SJCRH30 (cell line): ENCODE results near the gene EFHC2. TPM values are rescaled to one million over a fixed set of nuclear protein-coding genes. Genes with fewer than 3 reads are reported as not detected.
"Not testable (repeated sequence)": the region's sequence is repeated elsewhere in the genome, so short reads cannot be mapped to it uniquely, and the experiment has no call there.

Source experiments
- DNase-seq, 2 experiments: peaks; one replicate each; pipeline ENCODE4 v3.0.0-alpha.2; 2015 to 2020
- H3K27ac ChIP-seq: fragments of 250-450 bp; sonication (Bioruptor Pico); 2 replicates; pipeline ENCODE4 v1.5.1; 2020; ENCODE audit warnings: mild to moderate bottlenecking, moderate library complexity
- H3K27me3 ChIP-seq: fragments of 250-450 bp; sonication (Bioruptor Pico); 2 replicates; pipeline ENCODE4 v1.5.1; 2020; ENCODE audit warnings: mild to moderate bottlenecking, moderate library complexity
- H3K36me3 ChIP-seq: fragments of 250-450 bp; sonication (Bioruptor Pico); 2 replicates; pipeline ENCODE4 v1.5.1; 2020; ENCODE audit warnings: mild to moderate bottlenecking, moderate library complexity
- H3K4me1 ChIP-seq: fragments of 250-450 bp; sonication (Bioruptor Pico); 2 replicates; pipeline ENCODE4 v1.5.1; 2020; ENCODE audit warnings: mild to moderate bottlenecking, moderate library complexity
- H3K4me3 ChIP-seq: fragments of 250-450 bp; sonication (Bioruptor Pico); 2 replicates; pipeline ENCODE4 v1.5.1; 2020; ENCODE audit warnings: mild to moderate bottlenecking, moderate library complexity
- H3K9me3 ChIP-seq: fragments of 250-450 bp; sonication (Bioruptor Pico); replicated peaks from 2 replicates; pipeline ENCODE4 v1.5.1; 2020; ENCODE audit warnings: mild to moderate bottlenecking, moderate library complexity
- total RNA-seq: library from RNA; depleted of rRNA; stranded (reverse); fragments of >200 nt; shearing (Covaris generic); gene quantifications from 2 replicates; pipeline ENCODE4 v1.2.3, GENCODE V29; 2014

EFHC2 gene
- total RNA-seq, 1 experiment from 2014 or later = 0.04 TPM

GRCh38 chrX:44265559-44265958, 77.9 kb downstream of the EFHC2 start:
- H3K4me3 ChIP-seq = no peak overlapping the region
- no peaks in the 10 kb centered on the region for H3K27me3 ChIP-seq
- DNase-seq = no peak
- no peaks in the 10 kb centered on the region for H3K9me3 ChIP-seq
- H3K4me1 ChIP-seq = no peaks in the 10 kb centered on the region
- no peak overlapping the region for H3K27ac ChIP-seq
- no peaks in the 10 kb centered on the region for H3K36me3 ChIP-seq

- DNase-seq = no peak
- no peak overlapping the region for H3K4me3 ChIP-seq
- H3K9me3 ChIP-seq = no peaks in the 10 kb centered on the region
- H3K4me1 ChIP-seq = no peaks in the 10 kb centered on the region
- no peak overlapping the region for H3K27ac ChIP-seq
- no peaks in the 10 kb centered on the region for H3K36me3 ChIP-seq
- no peaks in the 10 kb centered on the region for H3K27me3 ChIP-seq
Measured at GRCh38 chrX:44264936-44265335, 78.5 kb downstream of the EFHC2 start.

GRCh38 chrX:44261286-44261685, 82.2 kb downstream of the EFHC2 start:
- no peaks in the 10 kb centered on the region for H3K9me3 ChIP-seq
- no peaks in the 10 kb centered on the region for H3K36me3 ChIP-seq
- H3K4me3 ChIP-seq = no peak overlapping the region
- no peak overlapping the region for H3K27ac ChIP-seq
- H3K27me3 ChIP-seq = no peaks in the 10 kb centered on the region
- H3K4me1 ChIP-seq = no peaks in the 10 kb centered on the region
- no peak for DNase-seq

GRCh38 chrX:44260609-44261008, 82.9 kb downstream of the EFHC2 start:
- no peak overlapping the region for H3K4me3 ChIP-seq
- no peaks in the 10 kb centered on the region for H3K27me3 ChIP-seq
- DNase-seq = no peak
- no peak overlapping the region for H3K27ac ChIP-seq
- H3K36me3 ChIP-seq = no peaks in the 10 kb centered on the region
- no peaks in the 10 kb centered on the region for H3K4me1 ChIP-seq
- no peaks in the 10 kb centered on the region for H3K9me3 ChIP-seq

- not testable (repeated sequence) for H3K9me3 ChIP-seq, H3K27me3 ChIP-seq, H3K4me1 ChIP-seq, H3K4me3 ChIP-seq, H3K36me3 ChIP-seq, H3K27ac ChIP-seq, DNase-seq
Measured at GRCh38 chrX:44255742-44256141, 87.7 kb downstream of the EFHC2 start.

GRCh38 chrX:44253575-44253942, 89.9 kb downstream of the EFHC2 start:
- DNase-seq = no peak
- no peaks in the 10 kb centered on the region for H3K36me3 ChIP-seq
- no peak overlapping the region for H3K27ac ChIP-seq
- peak overlapping the region; percentile 48 for H3K4me3 ChIP-seq
- H3K27me3 ChIP-seq = no peaks in the 10 kb centered on the region
- H3K4me1 ChIP-seq = no peaks in the 10 kb centered on the region
- no peaks in the 10 kb centered on the region for H3K9me3 ChIP-seq

- not testable (repeated sequence) for H3K27me3 ChIP-seq, H3K9me3 ChIP-seq, H3K36me3 ChIP-seq, H3K4me1 ChIP-seq
- Histone ChIP-seq H3K27ac (peak overlapping the region; percentile 17; the same call in 1 of the 2 replicates), H3K4me3 (peak overlapping the region; percentile 48)
- peak; percentile 36 to 59 for DNase-seq
Measured at GRCh38 chrX:44252688-44253574, 90.5 kb downstream of the EFHC2 start.

- Histone ChIP-seq H3K36me3 (no peaks in the 10 kb centered on the region), H3K9me3 (no peaks in the 10 kb centered on the region), H3K27me3 (no peaks in the 10 kb centered on the region), H3K4me3 (no peak overlapping the region), H3K27ac (no peak overlapping the region), H3K4me1 (no peaks in the 10 kb centered on the region)
- DNase-seq = no peak
Measured at GRCh38 chrX:44247468-44247867, 96.0 kb downstream of the EFHC2 start.

GRCh38 chrX:44246826-44247225, 96.6 kb downstream of the EFHC2 start:
- Histone ChIP-seq H3K9me3 (no peaks in the 10 kb centered on the region), H3K27ac (no peak overlapping the region), H3K4me1 (no peaks in the 10 kb centered on the region), H3K4me3 (no peak overlapping the region), H3K36me3 (no peaks in the 10 kb centered on the region), H3K27me3 (no peaks in the 10 kb centered on the region)
- DNase-seq = no peak

- Histone ChIP-seq H3K27ac (no peak overlapping the region), H3K27me3 (no peaks in the 10 kb centered on the region), H3K9me3 (no peaks in the 10 kb centered on the region), H3K4me3 (no peak overlapping the region), H3K4me1 (no peaks in the 10 kb centered on the region), H3K36me3 (no peaks in the 10 kb centered on the region)
- DNase-seq = no peak
Measured at GRCh38 chrX:44245733-44246132, 97.7 kb downstream of the EFHC2 start.

- no peaks in the 10 kb centered on the region for H3K27me3 ChIP-seq
- no peaks in the 10 kb centered on the region for H3K36me3 ChIP-seq
- no peaks in the 10 kb centered on the region for H3K4me1 ChIP-seq
- no peak overlapping the region for H3K4me3 ChIP-seq
- DNase-seq = peak in 1 of 2 experiments; percentile 3
- H3K9me3 ChIP-seq = no peaks in the 10 kb centered on the region
- no peak overlapping the region for H3K27ac ChIP-seq
Measured at GRCh38 chrX:44244008-44244407, 99.5 kb downstream of the EFHC2 start.

GRCh38 chrX:44241546-44241945, 101.9 kb downstream of the EFHC2 start:
- H3K4me3 ChIP-seq = no peak overlapping the region
- no peak for DNase-seq

GRCh38 chrX:44240036-44240435, 103.4 kb downstream of the EFHC2 start:
- Histone ChIP-seq H3K27me3 (no peaks in the 10 kb centered on the region), H3K36me3 (no peaks in the 10 kb centered on the region)
- no peak for DNase-seq

More at GRCh38 chrX:44241546-44241945, 101.9 kb downstream of the EFHC2 start:
- Histone ChIP-seq H3K36me3 (no peaks in the 10 kb centered on the region), H3K27me3 (no peaks in the 10 kb centered on the region), H3K4me1 (no peaks in the 10 kb centered on the region), H3K9me3 (no peaks in the 10 kb centered on the region), H3K27ac (no peak overlapping the region)

GRCh38 chrX:44239036-44239435, 104.4 kb downstream of the EFHC2 start:
- H3K9me3 ChIP-seq = no peaks in the 10 kb centered on the region
- no peak overlapping the region for H3K4me3 ChIP-seq
- H3K4me1 ChIP-seq = no peaks in the 10 kb centered on the region
- H3K36me3 ChIP-seq = no peaks in the 10 kb centered on the region
- no peak overlapping the region for H3K27ac ChIP-seq
- no peaks in the 10 kb centered on the region for H3K27me3 ChIP-seq
- DNase-seq = no peak

More at GRCh38 chrX:44240036-44240435, 103.4 kb downstream of the EFHC2 start:
- no peaks in the 10 kb centered on the region for H3K9me3 ChIP-seq
- no peak overlapping the region for H3K27ac ChIP-seq
- no peaks in the 10 kb centered on the region for H3K4me1 ChIP-seq
- no peak overlapping the region for H3K4me3 ChIP-seq

GRCh38 chrX:44235534-44235933, 107.9 kb downstream of the EFHC2 start:
- no peak overlapping the region for H3K27ac ChIP-seq
- no peaks in the 10 kb centered on the region for H3K36me3 ChIP-seq
- no peaks in the 10 kb centered on the region for H3K27me3 ChIP-seq
- no peaks in the 10 kb centered on the region for H3K9me3 ChIP-seq
- H3K4me1 ChIP-seq = no peaks in the 10 kb centered on the region
- DNase-seq = no peak
- H3K4me3 ChIP-seq = no peak overlapping the region

- Histone ChIP-seq H3K4me3 (no peak overlapping the region), H3K9me3 (no peaks in the 10 kb centered on the region), H3K27me3 (no peaks in the 10 kb centered on the region), H3K27ac (no peak overlapping the region), H3K4me1 (no peaks in the 10 kb centered on the region), H3K36me3 (no peaks in the 10 kb centered on the region)
- DNase-seq = no peak
Measured at GRCh38 chrX:44234541-44234940, 108.9 kb downstream of the EFHC2 start.
